Activated CD4-positive, alpha-beta T cell treated with anti-CD3 and anti-CD28 coated beads, Interleukin-10, Interleukin-2, amounts not matched to agents 100 ng/mL and 50 ng/mL, durations not matched to agents 16 hours and 8 hours (primary cell): ENCODE measurements around the gene LARP1B.
"Not testable (repeated sequence)": the region's sequence is repeated elsewhere in the genome, so short reads cannot be mapped to it uniquely, and the experiment has no call there.

Source experiments
- DNase-seq: peaks from one replicate; pipeline ENCODE4 v3.0.0-alpha.2; 2020

LARP1B gene

GRCh38 chr4:128060699-128061565, at the start of gene LARP1B:
Gene LARP1B (plus strand): TSS chr4:128061312. CDS start chr4:128074952, 13,640 bp downstream.
- peak; percentile 97 for DNase-seq

- DNase-seq = no peak
Measured at GRCh38 chr4:128025319-128025718, 35.8 kb upstream of the LARP1B start.

GRCh38 chr4:128029907-128030306, 31.2 kb upstream of the LARP1B start:
- no peak for DNase-seq

- DNase-seq = no peak
Measured at GRCh38 chr4:128031756-128032384, 29.2 kb upstream of the LARP1B start.

- DNase-seq = no peak
Measured at GRCh38 chr4:128039568-128039967, 21.5 kb upstream of the LARP1B start.

- not testable (repeated sequence) for DNase-seq
Measured at GRCh38 chr4:128047019-128047418, 14.1 kb upstream of the LARP1B start.

GRCh38 chr4:128047514-128047913, 13.6 kb upstream of the LARP1B start:
- DNase-seq = not testable (repeated sequence)

GRCh38 chr4:128051229-128051628, 9.9 kb upstream of the LARP1B start:
- DNase-seq = peak; percentile 9

GRCh38 chr4:128054907-128055306, 6.2 kb upstream of the LARP1B start:
- not testable (repeated sequence) for DNase-seq

GRCh38 chr4:128055441-128056206, 5.5 kb upstream of the LARP1B start:
- not testable (repeated sequence) for DNase-seq

- no peak for DNase-seq
Measured at GRCh38 chr4:128056396-128056795, 4.7 kb upstream of the LARP1B start.

- no peak for DNase-seq
Measured at GRCh38 chr4:128060121-128060698, 902 bp upstream of the LARP1B start.

- DNase-seq = peak; percentile 71
Measured at GRCh38 chr4:128061566-128062536, 739 bp downstream of the LARP1B start.

GRCh38 chr4:128066453-128066820, 5.3 kb downstream of the LARP1B start:
- DNase-seq = not testable (repeated sequence)

- peak; percentile 30 for DNase-seq
Measured at GRCh38 chr4:128068918-128069317, 7.8 kb downstream of the LARP1B start.

GRCh38 chr4:128076464-128076863, 15.4 kb downstream of the LARP1B start:
- DNase-seq = no peak

- not testable (repeated sequence) for DNase-seq
Measured at GRCh38 chr4:128095293-128095692, 34.2 kb downstream of the LARP1B start.

- DNase-seq = no peak
Measured at GRCh38 chr4:128107766-128108165, 46.7 kb downstream of the LARP1B start.

GRCh38 chr4:128123036-128123435, 61.9 kb downstream of the LARP1B start:
- no peak for DNase-seq

GRCh38 chr4:128130621-128131020, 69.5 kb downstream of the LARP1B start:
- no peak for DNase-seq

GRCh38 chr4:128134925-128135324, 73.8 kb downstream of the LARP1B start:
- no peak for DNase-seq

GRCh38 chr4:128135391-128135790, 74.3 kb downstream of the LARP1B start:
- no peak for DNase-seq
